GM19035 (cell line): Measurements from ENCODE around the gene PDCD11.
"Not testable (repeated sequence)": the region's sequence is repeated elsewhere in the genome, so short reads cannot be mapped to it uniquely, and the experiment has no call there.

Experiments used
- ATAC-seq: cut with Tn5 transposase; IDR thresholded peaks from one replicate; pipeline ENCODE4 v1.9.1; 2021; ENCODE audit not compliant: unreplicated experiment

Gene PDCD11

DNA sequence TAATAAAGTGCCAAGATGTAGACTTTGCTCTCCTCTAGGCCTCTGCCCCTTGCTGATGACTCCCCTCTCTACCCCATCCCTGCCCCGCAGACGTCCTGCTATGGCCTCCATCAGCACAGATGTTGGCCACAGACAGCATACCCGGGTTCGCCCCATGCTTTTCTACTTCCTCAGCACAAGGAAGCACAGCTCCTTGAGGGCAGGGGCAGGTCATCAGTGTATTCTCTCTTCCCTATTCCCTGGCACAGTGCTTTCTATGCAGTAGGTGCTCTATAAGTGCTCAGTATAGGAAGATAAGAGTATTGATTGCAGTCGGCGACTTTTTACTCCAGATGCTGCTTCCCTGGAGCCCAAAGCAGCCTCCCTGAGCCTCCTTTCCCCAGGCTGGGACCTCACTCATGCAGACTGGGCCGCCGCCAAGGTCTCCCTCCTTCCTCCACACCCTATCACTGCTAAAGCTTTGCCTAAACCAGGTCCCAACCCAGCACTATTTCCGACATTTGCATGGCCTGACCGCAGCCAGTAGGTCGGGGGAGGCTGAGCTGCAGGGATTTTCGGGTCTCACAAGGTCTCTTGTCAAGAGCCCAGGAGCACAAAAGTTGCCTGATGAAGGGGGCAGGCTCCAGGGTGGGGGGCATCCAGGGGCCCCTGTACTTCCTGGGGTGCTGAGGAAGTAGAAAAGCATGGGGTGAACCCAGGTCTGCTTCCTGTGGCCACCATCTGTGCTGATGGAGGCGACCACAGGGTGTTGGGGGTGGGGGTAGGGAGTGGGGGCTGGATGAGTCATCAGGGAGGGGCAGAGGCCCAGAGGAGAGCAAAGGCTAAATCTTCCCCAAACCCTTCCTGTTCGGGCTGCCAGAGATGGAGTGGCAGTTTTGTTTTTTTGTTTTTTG lies 74.6 kb downstream of the PDCD11 start:
- peak; percentile 73 for ATAC-seq

GRCh38 chr10:103472005-103472404 lies 75.6 kb downstream of the PDCD11 start:
- ATAC-seq = no peak

DNA sequence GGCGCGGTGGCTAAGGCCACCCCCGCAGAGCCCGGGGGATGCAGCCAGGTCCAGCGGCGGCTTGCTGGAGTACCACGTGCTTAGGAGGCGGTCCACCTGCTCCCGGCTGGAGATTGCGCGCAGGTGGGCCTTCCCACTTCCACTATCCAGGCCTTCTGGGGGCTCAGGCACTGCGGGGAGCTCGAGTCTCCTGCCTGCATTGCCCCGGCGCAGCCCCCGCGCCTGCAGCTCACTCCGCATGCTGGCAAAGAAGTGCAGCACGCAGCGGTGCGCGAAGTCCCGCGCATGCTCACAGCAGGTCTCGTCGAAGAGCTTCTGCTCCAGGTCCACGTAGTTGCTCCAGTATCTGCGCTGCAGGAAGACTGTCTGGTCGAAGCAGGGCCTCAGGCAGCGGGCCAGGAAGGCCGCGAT lies 76.8 kb downstream of the PDCD11 start:
- no peak for ATAC-seq

DNA sequence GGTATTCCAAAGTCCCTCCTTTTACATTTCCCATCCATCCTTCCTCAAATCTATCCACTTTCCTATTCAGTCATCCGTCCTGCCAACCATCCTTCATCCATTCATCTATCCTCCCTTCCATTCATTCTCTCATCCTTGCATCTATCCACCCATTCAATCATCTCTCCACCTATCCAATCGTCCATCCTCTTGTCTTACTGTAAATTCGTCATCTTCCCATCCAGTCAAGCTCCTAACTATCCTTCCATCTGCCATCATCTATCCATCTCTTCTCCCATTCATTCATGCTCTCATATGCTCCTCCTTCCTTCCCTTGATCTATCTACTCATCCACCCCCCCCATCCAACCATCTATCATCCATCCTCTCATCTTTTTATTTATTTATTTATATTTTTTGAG lies 77.7 kb downstream of the PDCD11 start:
- ATAC-seq = no peak

GRCh38 chr10:103475437-103475836 lies 79.0 kb downstream of the PDCD11 start:
- ATAC-seq = no peak

- ATAC-seq = no peak
Observed at GRCh38 chr10:103476046-103476768, 79.8 kb downstream of the PDCD11 start.

- ATAC-seq = no peak
Observed at GRCh38 chr10:103478671-103479070, 82.2 kb downstream of the PDCD11 start.

DNA sequence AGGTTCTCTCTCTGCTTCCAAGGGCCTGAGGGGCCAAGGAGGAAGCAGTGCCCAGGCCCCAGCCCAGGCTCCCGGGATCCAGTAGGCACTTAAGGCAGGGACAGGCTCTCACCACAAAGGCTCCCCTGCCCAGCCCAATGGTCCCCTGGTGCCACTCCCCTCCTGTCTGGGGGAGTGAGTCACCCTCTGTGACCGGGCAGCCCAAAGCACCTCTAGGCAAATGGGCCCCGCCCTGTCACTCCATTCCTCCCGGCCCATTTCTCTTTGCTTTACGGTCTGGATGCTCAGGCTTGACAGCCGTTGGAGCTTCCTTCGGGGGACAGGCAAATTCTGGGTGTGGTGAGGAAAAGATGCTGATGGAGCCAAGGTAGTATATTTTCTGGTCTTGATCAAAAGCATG lies 82.7 kb downstream of the PDCD11 start, which contains the start of gene CALHM3:
Gene CALHM3, minus strand, starts transcription at position 106 of the 400 bp plus-strand sequence. CDS start 208 bp downstream, outside the sequence.
- ATAC-seq = no peak

DNA sequence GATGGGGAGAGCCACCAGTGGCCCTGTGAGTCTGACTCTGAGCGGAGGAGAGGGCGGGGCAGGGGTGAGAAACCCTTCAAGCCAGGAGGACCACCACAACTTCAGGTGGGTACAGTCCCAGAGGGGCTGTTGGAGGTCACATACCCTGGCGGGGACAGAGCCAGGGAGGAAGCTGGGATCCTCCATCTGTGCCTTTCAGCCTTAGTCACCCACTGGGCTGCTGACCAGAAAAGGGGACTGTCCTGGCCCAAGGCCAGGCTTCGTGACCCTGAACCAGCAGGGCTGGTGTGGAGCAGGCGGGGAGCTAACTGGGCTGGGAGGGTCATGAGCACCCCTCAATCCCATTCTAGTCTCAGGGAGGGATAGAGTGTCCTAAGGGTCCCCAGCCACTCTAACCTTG lies 84.1 kb downstream of the PDCD11 start:
- ATAC-seq = no peak

- ATAC-seq = no peak
Observed at GRCh38 chr10:103481974-103482531, 85.6 kb downstream of the PDCD11 start.

DNA sequence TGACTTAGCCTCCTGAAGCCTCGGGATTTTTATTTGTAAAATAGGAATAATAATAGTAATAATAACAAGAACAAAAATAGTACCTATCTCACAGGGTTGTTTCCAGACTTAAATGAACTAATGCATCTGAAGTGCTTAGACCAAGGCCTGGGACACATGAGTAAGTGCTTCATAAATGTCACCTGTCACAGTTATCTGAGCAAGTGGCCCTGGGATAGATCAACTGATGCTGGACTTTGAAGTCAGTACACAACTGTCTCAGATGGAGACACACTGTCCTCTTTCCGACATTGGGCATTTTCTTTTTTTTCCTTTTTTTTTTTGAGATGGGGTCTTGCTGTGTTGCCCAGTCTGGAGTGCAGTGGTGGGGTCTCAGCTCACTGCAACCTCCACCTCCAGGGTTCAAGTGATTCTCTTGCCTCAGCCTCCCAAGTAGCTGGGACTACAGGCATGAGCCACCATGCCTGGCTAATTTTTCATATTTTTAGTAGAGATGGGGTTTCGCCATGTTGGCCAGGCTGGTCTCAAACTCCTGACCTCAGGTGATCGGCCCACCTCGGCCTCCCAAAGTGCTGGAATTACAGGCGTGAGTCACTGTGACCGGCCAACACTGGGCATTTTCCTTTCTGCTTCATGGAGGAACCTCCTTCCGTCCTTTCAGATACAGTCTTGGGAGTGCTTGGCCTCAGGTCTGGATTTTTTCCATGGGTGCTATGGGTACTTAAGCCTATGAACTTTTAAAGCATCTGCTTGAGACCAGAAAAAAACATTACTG lies 90.4 kb downstream of the PDCD11 start:
- not testable (repeated sequence) for ATAC-seq

DNA sequence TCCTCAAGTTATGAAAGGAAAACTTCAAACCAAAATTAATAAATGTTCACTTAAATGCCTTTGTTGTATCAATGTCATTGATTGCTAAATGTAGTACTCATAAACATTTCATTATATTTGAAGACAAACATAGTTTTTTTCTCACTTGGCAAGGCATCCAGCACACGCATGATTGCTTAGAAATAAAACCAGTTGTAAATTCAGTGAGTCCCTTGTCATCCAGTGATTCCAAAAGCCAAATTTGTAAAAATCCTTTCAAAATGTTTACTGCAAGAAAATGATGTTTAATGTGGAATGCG lies 90.9 kb downstream of the PDCD11 start:
- ATAC-seq = no peak

GRCh38 chr10:103490986-103491314 lies 94.5 kb downstream of the PDCD11 start:
- no peak for ATAC-seq

DNA sequence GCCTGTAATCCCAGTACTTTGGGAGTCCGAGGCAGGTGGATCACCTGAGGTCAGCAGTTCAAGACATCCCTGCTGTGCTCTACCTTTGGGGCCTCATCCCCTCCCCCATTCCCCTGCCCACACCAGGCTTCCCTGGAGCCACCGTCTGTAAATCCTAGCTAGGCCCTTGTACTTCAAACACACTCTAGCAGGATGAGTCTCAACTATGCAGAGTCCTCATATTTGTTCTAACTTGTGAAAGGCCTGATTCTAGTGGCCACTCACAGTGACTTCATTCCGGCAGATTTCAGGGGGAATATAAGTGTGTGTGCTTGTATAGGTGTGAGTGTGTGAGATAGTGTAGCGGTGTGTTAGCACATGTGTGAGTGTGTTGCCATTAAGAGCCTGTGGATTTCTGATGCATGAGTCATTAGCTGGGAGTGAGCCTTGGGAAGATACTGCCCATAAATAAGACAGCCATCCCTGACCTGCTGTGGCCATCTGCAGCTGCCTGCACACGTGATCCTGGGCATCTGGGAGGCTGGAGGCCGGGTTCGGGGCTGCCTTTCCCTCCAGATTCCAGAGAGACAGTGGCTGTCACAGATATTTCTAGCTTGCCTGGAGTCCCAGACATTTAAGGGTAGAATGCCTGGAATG lies 95.4 kb downstream of the PDCD11 start:
- no peak for ATAC-seq

DNA sequence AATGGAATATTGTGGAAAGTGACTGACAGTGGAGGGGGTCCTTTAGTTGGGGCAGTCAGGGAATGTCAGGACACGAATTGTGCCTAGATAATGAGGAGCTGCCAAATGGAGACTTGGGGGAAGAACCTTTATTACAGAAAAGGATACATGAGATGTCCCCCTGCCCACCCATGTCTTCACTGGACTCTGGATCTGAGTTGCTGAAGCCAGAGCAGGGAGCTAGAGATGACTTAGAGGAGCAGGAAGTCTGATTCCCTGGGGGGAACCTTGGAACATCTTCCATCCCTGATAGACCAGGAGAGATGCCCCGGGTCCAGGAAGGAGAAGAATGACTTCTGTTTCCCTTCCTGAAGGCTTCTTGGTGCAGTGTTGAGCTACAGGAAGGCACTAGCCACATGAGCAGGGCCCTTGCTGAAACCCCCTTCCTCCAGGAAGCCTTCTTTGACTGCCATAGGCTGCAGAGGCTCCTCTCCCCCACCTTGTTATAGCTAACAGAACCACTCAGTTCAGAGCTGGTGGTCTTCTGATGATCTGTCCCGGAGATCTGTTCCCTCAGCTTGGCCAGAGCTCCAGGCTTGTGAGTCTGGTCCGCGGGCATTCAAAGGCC lies 96.3 kb downstream of the PDCD11 start:
- ATAC-seq = no peak

GRCh38 chr10:103493362-103493915 lies 97.0 kb downstream of the PDCD11 start, which contains the start of gene NEURL1:
NEURL1 (plus strand) TSS chr10:103493705; CDS start chr10:103494388, 683 bp downstream.
- ATAC-seq = no peak

DNA sequence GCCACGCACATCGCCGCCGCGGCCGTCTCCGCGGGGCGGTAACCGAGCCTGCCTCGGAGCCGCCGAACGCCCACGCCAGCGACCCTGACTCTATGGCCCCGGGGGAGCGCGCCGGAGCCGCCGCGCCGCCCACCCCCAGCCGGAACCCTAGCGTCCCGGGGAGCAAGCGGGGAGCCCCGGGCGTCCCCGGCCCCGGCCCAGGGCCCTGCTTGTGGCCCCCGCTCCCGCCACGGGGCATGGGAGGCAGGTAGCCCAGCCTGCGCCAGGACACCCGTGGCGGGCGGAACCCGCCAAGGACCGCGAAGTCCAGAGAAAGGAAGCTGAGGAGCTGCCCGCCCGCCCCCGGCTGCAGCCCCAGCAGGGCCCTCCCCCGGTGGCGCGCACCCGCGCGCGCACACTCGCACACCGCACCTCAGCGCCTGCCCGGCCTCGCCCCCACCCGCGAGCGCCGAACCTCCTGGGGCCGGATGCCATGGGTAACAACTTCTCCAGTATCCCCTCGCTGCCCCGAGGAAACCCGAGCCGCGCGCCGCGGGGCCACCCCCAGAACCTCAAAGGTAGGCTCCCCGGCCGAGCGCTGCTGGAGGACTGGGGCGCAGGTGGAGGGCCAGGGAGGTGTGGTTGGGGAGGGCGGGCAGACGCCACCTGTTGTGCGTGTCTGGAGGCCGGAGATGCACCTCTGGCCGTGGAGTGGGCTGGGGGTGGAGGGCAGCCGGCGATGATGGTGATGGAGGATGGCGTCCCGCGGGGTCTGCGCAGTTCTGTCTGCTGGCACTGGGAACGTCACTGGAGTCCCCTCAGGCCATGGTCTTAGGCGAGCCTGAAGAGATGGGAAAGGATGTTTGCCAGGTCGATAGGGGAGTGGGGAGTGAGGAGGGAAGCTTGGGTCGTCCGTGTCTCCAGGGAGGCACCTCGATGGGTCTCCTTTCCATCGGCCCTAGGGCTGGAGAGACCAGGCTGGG lies 97.8 kb downstream of the PDCD11 start:
- no peak for ATAC-seq

GRCh38 chr10:103495321-103495720 lies 98.9 kb downstream of the PDCD11 start:
- ATAC-seq = no peak
